ENCODE results near the gene TMEM208.

- TF ChIP-seq HNF4A (conservative IDR thresholded peaks at IDR 0.05) (no peak), CTCF (IDR thresholded peaks at IDR 0.05; ENCODE audit: low read depth, low read length, missing input control) (no peak), EGR1 (IDR thresholded peaks at IDR 0.05; ENCODE audit: low read depth in 2 of 2) (no peak), ATF3 (IDR thresholded peaks at IDR 0.05) (no peak)
Measured at GRCh38 chr16:67229906-67230808, 3.2 kb downstream of the TMEM208 start.
